Esophagus squamous epithelium (tissue), 5 donors: ENCODE measurements around the gene KISS1. TPM values are rescaled to one million over a fixed set of nuclear protein-coding genes. Genes with fewer than 3 reads are reported as not detected.

ENCODE experiments used
- DNase-seq: peaks from one replicate; lab custom pipeline; 2025; lab: John Stamatoyannopoulos, UW
- H3K27ac ChIP-seq, 4 donors: fragments of 200-600 bp; sonication (generic); one replicate each; pipeline ENCODE4 v1.5.1; 2016 to 2019; ENCODE audit warnings: mild to moderate bottlenecking in 1 of 4
- H3K27me3 ChIP-seq, 4 donors: fragments of 200-600 bp; sonication (generic); 1 replicate in 3 of 4; 2 replicates in 1 of 4; pipeline versions ENCODE4 v1.5.1 to v1.6.0; 2017 to 2021; ENCODE audit warnings: antibody characterized with exemption in 1 of 4
- H3K36me3 ChIP-seq, 3 donors: fragments of 200-600 bp; sonication (generic); one replicate each; pipeline ENCODE4 v1.5.1; 2016 to 2019
- H3K4me1 ChIP-seq, 3 donors: fragments of 200-600 bp; sonication (generic); one replicate each; pipeline ENCODE4 v1.5.1; 2017 to 2019
- H3K4me3 ChIP-seq, 4 donors: fragments of 200-600 bp; sonication (generic); 1 replicate in 3 of 4; 2 replicates in 1 of 4; pipeline ENCODE4 v1.5.1; 2016 to 2019; ENCODE audit warnings: mild to moderate bottlenecking in 2 of 4, moderate library complexity in 1 of 4
- H3K9me3 ChIP-seq, 3 donors: fragments of 200-600 bp; sonication (generic); one replicate each; pipeline ENCODE4 v1.5.1; 2016 to 2019
- CTCF ChIP-seq, 6 experiments: fragments of 450-650 bp in 4 of 6; fragments of 200-600 bp in 2 of 6; sonication (generic) in 2 of 6; IDR thresholded peaks; one replicate each; pipeline ENCODE4 v1.5.1; 2016 to 2019; ENCODE audit warnings: antibody characterized with exemption in 6 of 6, mild to moderate bottlenecking in 4 of 6, moderate library complexity in 4 of 6
- POLR2A ChIP-seq, 4 donors: fragments of 450-650 bp; IDR thresholded peaks; one replicate each; pipeline ENCODE4 v1.6.1; 2017; ENCODE audit warnings: antibody characterized with exemption in 4 of 4, mild to moderate bottlenecking in 4 of 4, moderate library complexity in 3 of 4
- WGBS, 2 donors: methylation state at CpG; one replicate each; pipeline ENCODE4 v1.1.5; 2018; 5-methylcytosine and 5-hydroxymethylcytosine counted together
- intact Hi-C: fragments of 100-400 bp; cut with DNase I; formaldehyde crosslinking; loops from one replicate; pipeline ENCODE4 v1.15.0; 2022
- total RNA-seq, 4 donors: library from RNA; depleted of rRNA; stranded (reverse); fragments of >200 nt; gene quantifications; one replicate each; pipeline ENCODE4 v1.1.0, GENCODE V29; 2016
- donor health status: DM: yes; HTN: yes; CAD: no.

The KISS1 gene
- total RNA-seq, 4 donors from 2014 or later: not detected

GRCh38 chr1:204161609-204162493, 34.4 kb downstream of the KISS1 start:
- TF ChIP-seq CTCF (IDR thresholded peaks at IDR 0.05): no peak
- no peak for TF ChIP-seq POLR2A (IDR thresholded peaks at IDR 0.05)
- no peaks in the 10 kb centered on the region for H3K36me3 ChIP-seq
- H3K4me1 ChIP-seq: peaks cover 0 to 23% (median 3%) of the 10 kb centered on the region in 3 donors
- 30 to 48% methylated on average over 11 to 14 of the region's 14 CpGs for WGBS, 2 donors
- H3K27ac ChIP-seq: no peak overlapping the region
- no peak overlapping the region for H3K4me3 ChIP-seq
- peaks cover 0 to 26% (median 0%) of the 10 kb centered on the region in 4 donors for H3K27me3 ChIP-seq
- DNase-seq: no peak
- no peaks in the 10 kb centered on the region for H3K9me3 ChIP-seq
- intact Hi-C loops: loop anchor here (5.0 kb wide), 1 partner anchor 200 kb away; no protein-coding TSS in a partner anchor

- Histone ChIP-seq H3K27ac (no peak overlapping the region), H3K27me3 (peaks cover 0 to 21% (median 0%) of the 10 kb centered on the region in 4 donors), H3K4me1 (peaks cover 4 to 55% (median 6%) of the 10 kb centered on the region in 3 donors), H3K9me3 (no peaks in the 10 kb centered on the region), H3K4me3 (no peak overlapping the region), H3K36me3 (no peaks in the 10 kb centered on the region)
- TF ChIP-seq CTCF (IDR thresholded peaks at IDR 0.05): no peak
- TF ChIP-seq POLR2A (IDR thresholded peaks at IDR 0.05): no peak
- 59 to 65% methylated on average over 6 of the region's 6 CpGs for WGBS, 2 donors
- intact Hi-C loops: no loop called here
- no peak for DNase-seq
These were observed 38.3 kb downstream of the KISS1 start for GRCh38 chr1:204157962-204158361.

GRCh38 chr1:204155881-204156280, 40.4 kb downstream of the KISS1 start:
- DNase-seq: no peak

GRCh38 chr1:204154568-204155255, 41.6 kb downstream of the KISS1 start:
- H3K9me3 ChIP-seq: no peaks in the 10 kb centered on the region
- H3K4me3 ChIP-seq: no peak overlapping the region
- no peak for DNase-seq
- intact Hi-C loops: no loop called here
- H3K36me3 ChIP-seq: no peaks in the 10 kb centered on the region
- H3K4me1 ChIP-seq: peaks cover 11 to 71% (median 20%) of the 10 kb centered on the region in 3 donors
- H3K27ac ChIP-seq: peak overlapping the region in 3 of 4 donors; percentile 62 to 84 (median 65)
- TF ChIP-seq CTCF (IDR thresholded peaks at IDR 0.05): no peak
- no peak for TF ChIP-seq POLR2A (IDR thresholded peaks at IDR 0.05)
- no peaks in the 10 kb centered on the region for H3K27me3 ChIP-seq
- WGBS, 2 donors: 60 to 62% methylated on average over 9 of the region's 15 CpGs

More at GRCh38 chr1:204155881-204156280, 40.4 kb downstream of the KISS1 start:
- Histone ChIP-seq H3K4me1 (peaks cover 11 to 60% (median 15%) of the 10 kb centered on the region in 3 donors), H3K27me3 (peaks cover 0 to 9% (median 0%) of the 10 kb centered on the region in 4 donors), H3K9me3 (no peaks in the 10 kb centered on the region), H3K27ac (no peak overlapping the region), H3K4me3 (no peak overlapping the region), H3K36me3 (no peaks in the 10 kb centered on the region)
- WGBS, 2 donors: 92 to 94% methylated on average over 5 to 6 of the region's 10 CpGs
- intact Hi-C loops: no loop called here
- TF ChIP-seq CTCF (IDR thresholded peaks at IDR 0.05): no peak
- TF ChIP-seq POLR2A (IDR thresholded peaks at IDR 0.05): no peak
